ENCODE results near the gene FARS2. TPM values are rescaled to one million over a fixed set of nuclear protein-coding genes. Genes with fewer than 3 reads are reported as not detected.

The FARS2 gene
- total RNA-seq, 4 donors from 2014 or later: 10.6 to 24.9 (median 15.2) TPM

GRCh38 chr6:5302995-5303622 lies 41.8 kb downstream of the FARS2 start:
- Histone ChIP-seq H3K4me3 (no peak overlapping the region), H3K36me3 (no peaks in the 10 kb centered on the region), H3K27ac (replicated peaks in 1 of 4) (no peak overlapping the region), H3K9me3 (no peaks in the 10 kb centered on the region), H3K27me3 (no peaks in the 10 kb centered on the region), H3K4me1 (peaks cover 4 to 17% (median 10%) of the 10 kb centered on the region in 4 donors)
- peak; percentile 55 for DNase-seq (ENCODE audit: extremely low spot score)
- intact Hi-C loops (cut with DNase I): loop anchor here (5.0 kb wide), 1 partner anchor 161 kb away; no protein-coding TSS in a partner anchor
- no peak for TF ChIP-seq POLR2AphosphoS5 (IDR thresholded peaks at IDR 0.05)
- peak; percentile 42 to 45 (median 44) for TF ChIP-seq CTCF (IDR thresholded peaks at IDR 0.05)
- 79% methylated on average over 9 of the region's 10 CpGs for WGBS

GRCh38 chr6:5303682-5304081 lies 42.4 kb downstream of the FARS2 start:
- Histone ChIP-seq H3K4me3 (no peak overlapping the region), H3K36me3 (no peaks in the 10 kb centered on the region), H3K27ac (replicated peaks in 1 of 4) (no peak overlapping the region), H3K27me3 (no peaks in the 10 kb centered on the region), H3K9me3 (no peaks in the 10 kb centered on the region), H3K4me1 (peaks cover 4 to 17% (median 10%) of the 10 kb centered on the region in 4 donors)
- WGBS: 98% methylated on average over 8 of the region's 8 CpGs
- intact Hi-C loops (cut with DNase I): loop anchor here (5.0 kb wide), 1 partner anchor 161 kb away; no protein-coding TSS in a partner anchor
- peak; percentile 53 for DNase-seq (ENCODE audit: extremely low spot score)
- TF ChIP-seq POLR2AphosphoS5 (IDR thresholded peaks at IDR 0.05): no peak
- no peak for TF ChIP-seq EP300 (IDR thresholded peaks at IDR 0.05)
- TF ChIP-seq POLR2A (IDR thresholded peaks at IDR 0.05; ENCODE audit: low read depth): no peak
- no peak for TF ChIP-seq CTCF (IDR thresholded peaks at IDR 0.05)

- no peaks in the 10 kb centered on the region for H3K27me3 ChIP-seq
- peak; percentile 24 for DNase-seq (ENCODE audit: extremely low spot score)
- peaks cover 4 to 17% (median 10%) of the 10 kb centered on the region in 4 donors for H3K4me1 ChIP-seq
- H3K9me3 ChIP-seq: no peaks in the 10 kb centered on the region
- intact Hi-C loops (cut with DNase I): no loop called here
- H3K4me3 ChIP-seq: no peak overlapping the region
- H3K36me3 ChIP-seq: no peaks in the 10 kb centered on the region
- WGBS: 75% methylated on average over 5 of the region's 5 CpGs
- no peak overlapping the region for H3K27ac ChIP-seq (replicated peaks in 1 of 4)
- TF ChIP-seq POLR2AphosphoS5 (IDR thresholded peaks at IDR 0.05): no peak
- no peak for TF ChIP-seq EP300 (IDR thresholded peaks at IDR 0.05)
- no peak for TF ChIP-seq CTCF (IDR thresholded peaks at IDR 0.05)
- no peak for TF ChIP-seq POLR2A (IDR thresholded peaks at IDR 0.05; ENCODE audit: low read depth)
Measured at GRCh38 chr6:5305968-5306626, 44.8 kb downstream of the FARS2 start.

GRCh38 chr6:5307058-5307457 lies 45.7 kb downstream of the FARS2 start:
- Histone ChIP-seq H3K27ac (replicated peaks in 1 of 4) (no peak overlapping the region), H3K4me3 (no peak overlapping the region), H3K4me1 (peaks cover 4 to 17% (median 10%) of the 10 kb centered on the region in 4 donors), H3K36me3 (no peaks in the 10 kb centered on the region), H3K9me3 (no peaks in the 10 kb centered on the region), H3K27me3 (no peaks in the 10 kb centered on the region)
- TF ChIP-seq EP300 (IDR thresholded peaks at IDR 0.05) (no peak), POLR2A (IDR thresholded peaks at IDR 0.05; ENCODE audit: low read depth) (no peak), CTCF (IDR thresholded peaks at IDR 0.05) (no peak), POLR2AphosphoS5 (IDR thresholded peaks at IDR 0.05) (no peak)
- intact Hi-C loops (cut with DNase I): no loop called here
- DNase-seq (ENCODE audit: extremely low spot score): peak; percentile 2
